Measurements from ENCODE around the gene SMIM23. TPM values are rescaled to one million over a fixed set of nuclear protein-coding genes. Genes with fewer than 3 reads are reported as not detected.

SMIM23 gene
- total RNA-seq, 1 experiment from 2014 or later: not detected

GRCh38 chr5:171801839-171802238 is 16.2 kb downstream of the SMIM23 start:
- no peaks in the 10 kb centered on the region for H3K9me3 Mint-ChIP-seq (ENCODE audit: unreplicated experiment)
- intact Hi-C loops (cut with micrococcal nuclease): no loop called here
- ChIA-PET POLR2A (no interaction called here), CTCF (interaction anchor here (0.6 to 0.7 kb wide), 2 partner anchors 299 to 453 kb away, joined by 3 to 5 read pairs; no protein-coding TSS in a partner anchor)
- H3K27ac Mint-ChIP-seq (ENCODE audit: low read depth, unreplicated experiment): no peak overlapping the region
- peaks cover 44% of the 10 kb centered on the region for H3K27me3 Mint-ChIP-seq (ENCODE audit: insufficient read depth, unreplicated experiment)
- TF ChIP-seq CTCF (IDR thresholded peaks at IDR 0.05; ENCODE audit: unreplicated experiment): no peak
- no TSS peak for BruUV-seq (replicated peaks)
- H3K4me1 Mint-ChIP-seq (ENCODE audit: insufficient read depth, unreplicated experiment): no peaks in the 10 kb centered on the region
- H3K36me3 Mint-ChIP-seq (ENCODE audit: insufficient read depth, unreplicated experiment): no peaks in the 10 kb centered on the region
- no peak for DNase-seq (ENCODE audit: unreplicated experiment)
- H3K4me3 Mint-ChIP-seq (ENCODE audit: unreplicated experiment): no peak overlapping the region

GRCh38 chr5:171805746-171806145 is 20.1 kb downstream of the SMIM23 start:
- Mint-ChIP-seq H3K4me1 (ENCODE audit: insufficient read depth, unreplicated experiment) (no peaks in the 10 kb centered on the region), H3K4me3 (ENCODE audit: unreplicated experiment) (no peak overlapping the region), H3K36me3 (ENCODE audit: insufficient read depth, unreplicated experiment) (no peaks in the 10 kb centered on the region), H3K27ac (ENCODE audit: low read depth, unreplicated experiment) (no peak overlapping the region), H3K9me3 (ENCODE audit: unreplicated experiment) (peaks cover 11% of the 10 kb centered on the region), H3K27me3 (ENCODE audit: insufficient read depth, unreplicated experiment) (peaks cover 56% of the 10 kb centered on the region)
- BruUV-seq (replicated peaks): no TSS peak
- intact Hi-C loops (cut with micrococcal nuclease): no loop called here
- ChIA-PET CTCF (interaction anchor here (0.9 kb wide), 1 partner anchor 10 kb away, joined by 3 read pairs; no protein-coding TSS in a partner anchor), POLR2A (no interaction called here)
- no peak for TF ChIP-seq CTCF (IDR thresholded peaks at IDR 0.05; ENCODE audit: unreplicated experiment)
- no peak for DNase-seq (ENCODE audit: unreplicated experiment)

- H3K36me3 Mint-ChIP-seq (ENCODE audit: insufficient read depth, unreplicated experiment): no peaks in the 10 kb centered on the region
- peaks cover 56% of the 10 kb centered on the region for H3K27me3 Mint-ChIP-seq (ENCODE audit: insufficient read depth, unreplicated experiment)
- no peak overlapping the region for H3K4me3 Mint-ChIP-seq (ENCODE audit: unreplicated experiment)
- H3K4me1 Mint-ChIP-seq (ENCODE audit: insufficient read depth, unreplicated experiment): no peaks in the 10 kb centered on the region
- TF ChIP-seq CTCF (IDR thresholded peaks at IDR 0.05; ENCODE audit: unreplicated experiment): no peak
- intact Hi-C loops (cut with micrococcal nuclease): no loop called here
- no peak for DNase-seq (ENCODE audit: unreplicated experiment)
- no peak overlapping the region for H3K27ac Mint-ChIP-seq (ENCODE audit: low read depth, unreplicated experiment)
- POLR2A ChIA-PET: interaction anchor here (0.7 to 1.3 kb wide), 2 partner anchors 12 to 232 kb away, joined by 3 to 5 read pairs; no protein-coding TSS in a partner anchor
- H3K9me3 Mint-ChIP-seq (ENCODE audit: unreplicated experiment): peaks cover 18% of the 10 kb centered on the region
- BruUV-seq (replicated peaks): no TSS peak
- CTCF ChIA-PET: interaction anchor here (0.6 to 1.5 kb wide), 3 partner anchors 252 to 470 kb away, joined by 3 to 4 read pairs (median 3); no protein-coding TSS in a partner anchor
These were observed 21.5 kb downstream of the SMIM23 start for GRCh38 chr5:171806976-171807747.

DNA sequence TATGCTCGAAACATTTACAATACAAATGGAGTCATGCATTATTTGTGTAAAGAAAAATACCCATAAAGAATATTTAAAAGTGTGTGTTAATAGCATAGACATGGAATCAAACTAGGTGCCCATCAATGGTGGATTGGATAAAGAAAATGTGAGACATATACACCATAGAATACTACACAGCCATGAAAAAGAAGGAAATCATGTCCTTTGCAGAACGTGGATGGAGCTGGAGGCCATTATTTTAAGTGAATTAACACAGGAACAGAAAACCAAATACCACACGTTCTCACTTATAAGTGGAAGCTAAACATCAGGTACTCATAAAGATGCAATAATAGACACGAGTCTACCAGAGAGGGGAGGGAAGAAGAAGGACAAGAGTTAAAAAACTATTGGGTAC is 22.8 kb downstream of the SMIM23 start:
- TF ChIP-seq CTCF (IDR thresholded peaks at IDR 0.05; ENCODE audit: unreplicated experiment): no peak
- Mint-ChIP-seq H3K4me1 (ENCODE audit: insufficient read depth, unreplicated experiment) (no peaks in the 10 kb centered on the region), H3K27ac (ENCODE audit: low read depth, unreplicated experiment) (no peak overlapping the region), H3K27me3 (ENCODE audit: insufficient read depth, unreplicated experiment) (peaks cover 46% of the 10 kb centered on the region), H3K36me3 (ENCODE audit: insufficient read depth, unreplicated experiment) (no peaks in the 10 kb centered on the region), H3K4me3 (ENCODE audit: unreplicated experiment) (no peak overlapping the region), H3K9me3 (ENCODE audit: unreplicated experiment) (peaks cover 18% of the 10 kb centered on the region)
- CTCF ChIA-PET: interaction anchor here (1.5 kb wide), 1 partner anchor 324 kb away, joined by 4 read pairs; no protein-coding TSS in a partner anchor
- intact Hi-C loops (cut with micrococcal nuclease): no loop called here
- BruUV-seq (replicated peaks): no TSS peak
- no peak for DNase-seq (ENCODE audit: unreplicated experiment)
- POLR2A ChIA-PET: no interaction called here
